Fibroblast of lung (primary cell): ENCODE measurements around the gene STPG2. TPM values are rescaled to one million over a fixed set of nuclear protein-coding genes. Genes with fewer than 3 reads are reported as not detected.

Experiments used
- DNase-seq, 2 donors: peaks; one replicate each; pipeline versions ENCODE4 v3.0.0 to v3.0.0-alpha.2; 2010; ENCODE audit warnings: low read depth in 2 of 2
- H2AFZ ChIP-seq: 2 replicates; pipeline ENCODE4 v1.5.1; 2012; ENCODE audit warnings: low read length, control low read depth, inconsistent platforms
- H3K27ac ChIP-seq: 2 replicates; pipeline ENCODE4 v1.5.1; 2011; ENCODE audit warnings: low read length, control low read depth; ENCODE audit not compliant: insufficient read depth
- H3K27me3 ChIP-seq: 2 replicates; pipeline ENCODE4 v1.5.1; 2011; ENCODE audit warnings: mild to moderate bottlenecking, low read length; ENCODE audit not compliant: control insufficient read depth, insufficient read depth
- H3K36me3 ChIP-seq: 2 replicates; pipeline ENCODE4 v1.5.1; 2011; ENCODE audit warnings: low read length; ENCODE audit not compliant: control insufficient read depth, insufficient read depth
- H3K4me1 ChIP-seq: 2 replicates; pipeline ENCODE4 v1.5.1; 2011; ENCODE audit warnings: low read length; ENCODE audit not compliant: control insufficient read depth, insufficient read depth; ENCODE audit errors: extremely low read depth
- H3K4me2 ChIP-seq: 2 replicates; pipeline ENCODE4 v1.5.1; 2011; ENCODE audit warnings: low read length, control low read depth; ENCODE audit not compliant: insufficient read depth; ENCODE audit errors: extremely low read depth
- H3K4me3 ChIP-seq, 4 experiments: fragments of 200-600 bp in 1 of 4; sonication (generic) in 1 of 4; replicated peaks in 1 of 4; 2 replicates each; pipeline ENCODE4 v1.5.1; 2011 to 2016; ENCODE audit warnings: low read length in 4 of 4, low read depth in 3 of 4, mild to moderate bottlenecking in 3 of 4, control low read depth in 2 of 4, inconsistent platforms in 1 of 4, mixed read lengths in 1 of 4; ENCODE audit not compliant: insufficient read depth in 1 of 4; ENCODE audit errors: control extremely low read depth in 1 of 4
- H3K79me2 ChIP-seq: 2 replicates; pipeline ENCODE4 v1.5.1; 2012; ENCODE audit warnings: mild to moderate bottlenecking, low read length, inconsistent platforms; ENCODE audit not compliant: control insufficient read depth, insufficient read depth
- H3K9ac ChIP-seq: 2 replicates; pipeline ENCODE4 v1.5.1; 2011; ENCODE audit warnings: mild to moderate bottlenecking, low read length, control low read depth; ENCODE audit not compliant: insufficient read depth
- H3K9me3 ChIP-seq: 2 replicates; pipeline ENCODE4 v1.5.1; 2012; ENCODE audit warnings: low read depth, low read length; ENCODE audit not compliant: control insufficient read depth, insufficient read depth
- H4K20me1 ChIP-seq: 2 replicates; pipeline ENCODE4 v1.5.1; 2011; ENCODE audit warnings: low read length; ENCODE audit not compliant: control insufficient read depth, insufficient read depth; ENCODE audit errors: extremely low read depth
- EZH2 ChIP-seq: IDR thresholded peaks from 2 replicates; pipeline ENCODE4 v1.5.1; 2012; ENCODE audit warnings: low read length, control low read depth, mild to moderate bottlenecking; ENCODE audit errors: missing control alignments
- polyA plus RNA-seq, 2 donors: library from polyadenylated mRNA; depleted of rRNA in 1 of 2; stranded (reverse) in 1 of 2; unstranded in 1 of 2; fragments of >200 nt; gene quantifications; 2 replicates each; pipeline ENCODE4 v1.2.1, GENCODE V29; 2011 to 2012; ENCODE audit warnings: missing spikeins in 1 of 2
- total RNA-seq: library from RNA; depleted of rRNA; stranded (reverse); fragments of >200 nt; gene quantifications from 2 replicates; pipeline ENCODE4 v1.2.1, GENCODE V29; 2014
- TF ChIP-seq, protein P1 (sequence below), 2 donors: IDR thresholded peaks in 1 of 2; conservative IDR thresholded peaks in 1 of 2; 1 replicate in 1 of 2; 2 replicates in 1 of 2; pipeline ENCODE4 v1.5.1; 2011 to 2012; ENCODE audit warnings: low read length in 2 of 2, control low read depth in 1 of 2, inconsistent platforms in 1 of 2, low read depth in 1 of 2, mild to moderate bottlenecking in 1 of 2

STPG2 gene
- total and polyA plus RNA-seq, 2 donors (not counting 1 experiment from before 2014, with no cell fraction given) = 0.17 TPM; not detected in 1

DNA sequence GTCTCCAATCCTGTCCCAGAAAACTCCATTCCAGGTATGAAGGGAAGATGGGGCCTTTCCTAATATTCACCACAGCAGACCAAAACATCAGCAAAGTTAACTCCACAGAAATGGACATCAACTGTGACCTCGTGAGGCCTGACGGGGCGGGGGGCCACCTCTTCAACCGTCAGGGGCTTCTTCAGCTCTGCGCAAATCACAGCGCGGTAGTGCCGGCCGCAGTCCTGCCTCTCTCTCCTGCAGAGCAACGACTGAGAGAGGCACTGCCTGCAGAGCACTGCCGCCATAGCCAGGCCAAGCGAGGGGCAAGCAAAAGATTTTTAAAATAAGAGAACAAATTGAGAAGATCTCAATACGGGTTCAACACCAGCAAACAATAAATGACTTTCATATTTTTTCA lies 226.2 kb downstream of the STPG2 start:
- H3K27me3 ChIP-seq = no peaks in the 10 kb centered on the region
- no peaks in the 10 kb centered on the region for H3K79me2 ChIP-seq
- H3K9ac ChIP-seq = no peak overlapping the region
- no peaks in the 10 kb centered on the region for H3K4me1 ChIP-seq
- TF ChIP-seq, protein P1, sequence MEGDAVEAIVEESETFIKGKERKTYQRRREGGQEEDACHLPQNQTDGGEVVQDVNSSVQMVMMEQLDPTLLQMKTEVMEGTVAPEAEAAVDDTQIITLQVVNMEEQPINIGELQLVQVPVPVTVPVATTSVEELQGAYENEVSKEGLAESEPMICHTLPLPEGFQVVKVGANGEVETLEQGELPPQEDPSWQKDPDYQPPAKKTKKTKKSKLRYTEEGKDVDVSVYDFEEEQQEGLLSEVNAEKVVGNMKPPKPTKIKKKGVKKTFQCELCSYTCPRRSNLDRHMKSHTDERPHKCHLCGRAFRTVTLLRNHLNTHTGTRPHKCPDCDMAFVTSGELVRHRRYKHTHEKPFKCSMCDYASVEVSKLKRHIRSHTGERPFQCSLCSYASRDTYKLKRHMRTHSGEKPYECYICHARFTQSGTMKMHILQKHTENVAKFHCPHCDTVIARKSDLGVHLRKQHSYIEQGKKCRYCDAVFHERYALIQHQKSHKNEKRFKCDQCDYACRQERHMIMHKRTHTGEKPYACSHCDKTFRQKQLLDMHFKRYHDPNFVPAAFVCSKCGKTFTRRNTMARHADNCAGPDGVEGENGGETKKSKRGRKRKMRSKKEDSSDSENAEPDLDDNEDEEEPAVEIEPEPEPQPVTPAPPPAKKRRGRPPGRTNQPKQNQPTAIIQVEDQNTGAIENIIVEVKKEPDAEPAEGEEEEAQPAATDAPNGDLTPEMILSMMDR (conservative IDR thresholded peaks at IDR 0.05 in 1 of 2, IDR thresholded peaks at IDR 0.05 in 1 of 2; ENCODE audit: low read depth in 1 of 2, low read length in 2 of 2) = no peak
- TF ChIP-seq EZH2 = no peak
- no peak overlapping the region for H2AFZ ChIP-seq
- no peaks in the 10 kb centered on the region for H3K36me3 ChIP-seq
- H3K9me3 ChIP-seq = no peaks in the 10 kb centered on the region
- no peak for DNase-seq
- H4K20me1 ChIP-seq = no peaks in the 10 kb centered on the region
- H3K4me3 ChIP-seq = no peak overlapping the region
- no peak overlapping the region for H3K27ac ChIP-seq
- no peak overlapping the region for H3K4me2 ChIP-seq

DNA sequence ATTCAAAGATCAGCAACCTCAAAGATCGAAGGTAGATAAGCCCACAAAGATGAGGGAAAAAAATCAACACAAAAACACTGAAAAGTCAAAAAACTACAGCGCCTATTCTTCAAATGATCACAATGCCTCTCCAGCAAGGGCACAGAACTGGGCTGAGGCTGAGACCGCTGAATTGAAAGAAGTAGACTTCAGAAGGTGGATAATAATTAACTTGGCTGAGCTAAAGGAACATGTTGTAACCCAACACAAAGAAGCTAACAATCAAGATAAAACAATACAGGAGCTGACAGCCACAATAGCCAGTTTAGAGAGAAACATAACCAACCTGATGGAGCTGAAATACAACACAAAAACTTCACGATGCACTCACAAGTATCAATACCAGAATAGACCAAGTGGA lies 231.1 kb downstream of the STPG2 start:
- H3K4me1 ChIP-seq = no peaks in the 10 kb centered on the region
- H2AFZ ChIP-seq = no peak overlapping the region
- H3K27me3 ChIP-seq = no peaks in the 10 kb centered on the region
- H4K20me1 ChIP-seq = no peaks in the 10 kb centered on the region
- H3K9ac ChIP-seq = no peak overlapping the region
- H3K79me2 ChIP-seq = no peaks in the 10 kb centered on the region
- H3K9me3 ChIP-seq = no peaks in the 10 kb centered on the region
- no peak for DNase-seq
- no peak overlapping the region for H3K4me2 ChIP-seq
- no peak overlapping the region for H3K27ac ChIP-seq
- no peaks in the 10 kb centered on the region for H3K36me3 ChIP-seq
- TF ChIP-seq, protein P1 (conservative IDR thresholded peaks at IDR 0.05 in 1 of 2, IDR thresholded peaks at IDR 0.05 in 1 of 2; ENCODE audit: low read depth in 1 of 2, low read length in 2 of 2) = no peak
- TF ChIP-seq EZH2 = no peak
- H3K4me3 ChIP-seq = no peak overlapping the region

DNA sequence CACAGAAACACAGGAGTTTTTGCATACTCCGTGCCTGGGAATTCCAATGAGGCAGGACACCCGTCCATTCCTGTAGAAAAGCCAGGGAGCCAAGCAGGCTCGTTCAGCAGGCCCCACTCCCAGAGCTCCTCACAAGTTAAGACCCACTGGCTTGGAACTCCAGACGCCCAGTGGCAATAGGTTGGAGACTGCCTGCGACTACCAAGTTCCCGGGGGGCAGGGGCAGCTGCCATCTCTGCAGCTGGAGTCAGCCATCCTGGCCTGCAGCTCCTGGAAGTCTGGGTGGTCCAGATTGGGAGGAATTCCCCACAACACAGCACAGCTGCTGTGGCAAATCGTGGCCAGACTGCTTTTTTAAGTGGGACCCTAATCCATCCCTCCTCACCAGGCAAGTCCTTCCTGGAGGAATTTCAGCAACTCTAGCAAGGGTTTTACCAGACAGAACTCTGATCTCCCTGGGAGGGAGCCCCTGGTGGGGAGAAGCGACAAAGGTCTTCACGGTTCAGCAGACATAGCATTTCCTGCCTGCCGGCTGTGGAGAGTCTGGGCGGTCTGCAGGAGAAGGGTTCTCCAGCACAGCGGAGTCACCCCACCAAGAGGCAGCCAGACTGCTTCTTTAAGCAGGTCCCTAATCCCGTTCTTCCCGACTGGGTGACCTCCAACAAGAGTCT lies 231.9 kb downstream of the STPG2 start:
- Histone ChIP-seq H4K20me1 (no peaks in the 10 kb centered on the region), H3K27me3 (no peaks in the 10 kb centered on the region), H3K9me3 (no peaks in the 10 kb centered on the region), H3K79me2 (no peaks in the 10 kb centered on the region), H3K4me1 (no peaks in the 10 kb centered on the region), H2AFZ (no peak overlapping the region), H3K27ac (no peak overlapping the region), H3K4me2 (no peak overlapping the region), H3K4me3 (no peak overlapping the region), H3K9ac (no peak overlapping the region), H3K36me3 (no peaks in the 10 kb centered on the region)
- no peak for DNase-seq
- TF ChIP-seq EZH2 = no peak
- TF ChIP-seq, protein P1 (conservative IDR thresholded peaks at IDR 0.05 in 1 of 2, IDR thresholded peaks at IDR 0.05 in 1 of 2; ENCODE audit: low read depth in 1 of 2, low read length in 2 of 2) = no peak
